ENCODE data around the gene GPR183. TPM values are rescaled to one million over a fixed set of nuclear protein-coding genes. Genes with fewer than 3 reads are reported as not detected.

The GPR183 gene
- polyA plus RNA-seq, 3 donors = 1.4 to 10.3 (median 9.8) TPM

DNA sequence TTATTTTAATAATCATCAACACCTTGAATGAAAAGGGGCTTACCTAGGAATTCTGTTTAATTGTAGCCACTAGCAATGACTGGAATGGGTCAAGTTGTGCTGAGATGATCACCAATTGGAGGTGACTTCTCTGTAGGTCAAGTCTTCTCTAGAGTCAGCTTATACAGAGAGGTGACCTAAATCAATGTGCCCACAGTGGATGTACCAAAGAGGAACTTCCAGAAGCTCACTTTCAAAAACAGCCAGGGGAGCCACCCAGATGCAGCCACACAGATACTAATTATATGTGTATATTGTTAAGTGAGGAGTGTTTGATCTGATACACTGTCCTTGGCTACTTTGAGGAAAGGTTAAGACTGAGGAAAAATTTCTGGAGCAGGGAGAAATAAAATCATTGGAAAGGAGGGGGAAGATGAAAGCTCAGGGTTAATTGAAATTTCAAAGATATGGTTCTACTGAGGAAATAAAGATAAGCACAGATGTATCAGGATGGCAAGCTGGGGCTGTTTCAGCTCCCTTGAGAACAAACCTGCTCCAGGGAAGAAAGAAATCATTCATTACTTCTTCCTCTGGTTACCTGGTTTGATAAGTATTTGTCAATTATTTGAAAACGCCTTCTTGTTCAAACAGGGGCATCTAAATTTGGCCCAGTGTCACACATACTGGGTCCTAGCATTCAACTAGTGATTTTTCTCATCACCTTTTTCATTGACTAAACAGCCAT, 5.1 kb downstream of the GPR183 start:
- 59 to 96% (median 94%) methylated on average over 1 of the region's 1 CpG for WGBS, 3 donors
- H3K27ac ChIP-seq (ENCODE audit: low read depth, low read length) = no peak overlapping the region

GRCh38 chr13:99301056-99301838, 6.0 kb downstream of the GPR183 start:
- WGBS, 3 donors = 88 to 92% (median 90%) methylated on average over 7 of the region's 7 CpGs
- no peak overlapping the region for H3K27ac ChIP-seq (ENCODE audit: low read depth, low read length)

- WGBS, 3 donors = 93 to 95% (median 94%) methylated on average over 4 of the region's 4 CpGs
- no peak overlapping the region for H3K27ac ChIP-seq (ENCODE audit: low read depth, low read length)
Observed at GRCh38 chr13:99299920-99300341, 7.3 kb downstream of the GPR183 start.

DNA sequence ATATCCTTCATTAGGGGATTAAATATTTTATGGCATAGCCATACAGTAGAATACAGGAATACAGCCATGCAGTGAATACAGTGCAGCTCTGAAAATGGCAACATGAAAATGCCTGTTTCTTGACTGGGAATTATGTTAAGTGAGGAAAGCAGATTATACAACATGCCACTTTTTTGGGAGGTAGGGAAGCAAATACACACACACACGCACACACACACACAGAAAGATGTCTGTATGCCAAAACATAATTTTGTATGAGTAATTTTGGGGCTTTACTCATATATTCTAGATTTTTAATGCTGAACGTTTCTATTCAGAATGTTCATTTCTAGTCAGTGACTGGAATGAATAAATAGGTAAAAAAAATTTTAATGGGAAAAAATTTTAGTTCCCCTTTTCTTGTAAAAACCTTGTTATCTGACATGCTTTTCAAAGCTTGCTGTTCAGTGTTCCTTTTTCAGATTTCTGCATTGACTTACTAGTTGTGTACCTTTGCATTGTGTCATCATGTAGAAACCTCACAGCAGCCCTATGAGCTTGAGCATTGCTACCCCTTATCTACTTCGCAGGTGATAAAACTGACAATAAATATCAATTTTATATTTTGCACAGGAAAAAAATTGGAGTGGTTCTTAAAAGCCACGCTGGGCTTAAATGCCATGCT, 7.8 kb downstream of the GPR183 start:
- 79 to 90% (median 85%) methylated on average over 4 of the region's 4 CpGs for WGBS, 3 donors
- H3K27ac ChIP-seq (ENCODE audit: low read depth, low read length) = no peak overlapping the region

DNA sequence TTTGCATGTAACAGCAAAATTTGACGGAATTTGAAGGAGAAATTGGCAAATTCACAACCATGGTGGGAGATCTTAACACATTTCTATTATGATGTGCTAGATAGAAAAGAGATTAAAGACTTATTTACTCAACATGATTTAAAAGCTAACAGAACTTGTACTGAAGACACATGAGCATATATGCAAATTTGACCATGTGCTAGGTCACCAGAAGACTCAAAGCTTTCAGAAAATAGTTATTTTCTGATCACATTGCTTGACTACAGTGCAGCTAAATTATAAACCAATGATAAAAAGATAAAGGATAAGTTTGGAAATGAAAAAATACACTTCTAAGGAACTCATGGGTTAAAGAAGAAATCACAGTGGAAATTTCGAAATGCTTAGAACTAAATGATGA, 9.1 kb downstream of the GPR183 start:
- H3K27ac ChIP-seq (ENCODE audit: low read depth, low read length) = no peak overlapping the region
- 75 to 92% (median 89%) methylated on average over 2 of the region's 2 CpGs for WGBS, 3 donors

DNA sequence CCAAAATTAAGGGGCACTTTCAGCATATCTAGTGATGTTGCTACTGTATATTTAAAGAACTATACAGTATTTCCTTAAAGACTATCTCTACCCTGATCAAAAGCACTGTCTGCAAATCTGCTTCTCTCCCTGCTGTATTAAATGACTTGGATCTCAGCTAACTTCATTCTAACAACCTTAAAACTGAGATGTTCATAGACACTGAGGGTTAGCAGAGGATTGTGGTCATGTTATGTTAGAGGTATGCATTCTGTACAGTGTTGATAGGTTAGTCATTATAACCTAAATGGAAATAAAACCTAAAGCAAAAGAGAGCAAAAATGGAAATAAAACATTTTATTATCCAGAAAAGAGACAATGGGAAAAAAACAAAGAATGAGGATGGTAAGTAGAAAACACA, 9.9 kb downstream of the GPR183 start:
- H3K27ac ChIP-seq (ENCODE audit: low read depth, low read length) = no peak overlapping the region

DNA sequence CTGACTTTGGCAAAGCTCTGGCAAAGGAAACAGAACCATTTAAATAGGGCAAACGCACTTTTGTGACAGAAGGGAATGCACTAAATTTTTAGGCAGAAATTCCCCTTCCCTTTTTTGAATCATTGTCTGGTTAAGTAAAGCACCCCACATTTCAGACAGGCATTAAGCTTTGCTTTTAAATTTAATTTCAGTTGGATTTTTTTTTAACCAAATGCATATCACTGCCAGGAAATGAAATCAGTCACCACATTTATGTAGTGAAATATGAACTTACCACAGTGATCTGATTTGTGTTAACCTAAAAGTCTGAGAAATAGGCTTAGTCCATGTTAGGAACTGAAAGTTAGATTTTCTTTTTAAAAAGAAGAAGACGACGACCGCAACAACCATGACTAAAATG, 10.8 kb downstream of the GPR183 start:
- WGBS, 3 donors = 75 to 86% (median 85%) methylated on average over 4 of the region's 4 CpGs
- no peak overlapping the region for H3K27ac ChIP-seq (ENCODE audit: low read depth, low read length)

- 90 to 93% (median 92%) methylated on average over 12 of the region's 12 CpGs for WGBS, 3 donors
- H3K27ac ChIP-seq (ENCODE audit: low read depth, low read length) = no peak overlapping the region
Observed at GRCh38 chr13:99295488-99296252, 11.5 kb downstream of the GPR183 start.

DNA sequence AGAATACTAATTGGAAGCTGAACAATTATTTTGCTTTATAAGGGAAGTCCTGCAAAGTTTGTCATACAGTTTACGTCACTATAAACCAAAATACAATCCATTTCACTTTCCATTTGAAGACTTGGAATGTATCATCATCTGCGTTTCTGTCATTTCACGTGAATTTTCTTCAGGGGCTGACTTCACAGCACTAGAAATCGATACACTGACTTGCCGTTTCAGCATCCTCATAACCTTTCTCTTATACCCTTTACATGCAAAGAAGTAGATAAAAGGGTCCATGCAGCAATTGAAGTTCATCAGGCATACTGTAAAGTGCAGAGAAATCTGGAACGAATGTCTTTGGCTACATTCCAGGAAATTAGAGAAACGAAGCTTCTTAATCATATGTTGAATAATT, 12.2 kb downstream of the GPR183 start:
- H3K27ac ChIP-seq (ENCODE audit: low read depth, low read length) = no peak overlapping the region
- 81 to 87% (median 82%) methylated on average over 7 of the region's 7 CpGs for WGBS, 3 donors

DNA sequence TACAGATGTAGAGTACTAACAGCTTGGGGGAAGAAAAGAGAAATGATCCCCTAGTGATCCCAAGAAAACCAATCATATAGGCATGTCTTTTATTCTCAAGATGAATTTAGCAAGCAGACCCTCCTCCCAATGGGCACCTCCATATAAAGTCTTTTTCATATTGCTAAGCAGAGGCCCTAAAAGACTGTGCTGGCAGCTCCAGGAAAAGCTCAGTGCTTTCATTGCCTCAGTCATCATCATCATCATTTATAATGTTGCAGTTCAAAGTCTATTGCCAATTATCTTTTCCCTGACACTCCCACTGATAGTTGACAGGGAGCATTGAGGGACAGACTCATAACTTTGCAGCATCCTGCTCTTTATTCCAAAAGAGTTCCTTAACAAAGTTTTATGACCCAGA, 13.0 kb downstream of the GPR183 start:
- H3K27ac ChIP-seq (ENCODE audit: low read depth, low read length) = no peak overlapping the region

DNA sequence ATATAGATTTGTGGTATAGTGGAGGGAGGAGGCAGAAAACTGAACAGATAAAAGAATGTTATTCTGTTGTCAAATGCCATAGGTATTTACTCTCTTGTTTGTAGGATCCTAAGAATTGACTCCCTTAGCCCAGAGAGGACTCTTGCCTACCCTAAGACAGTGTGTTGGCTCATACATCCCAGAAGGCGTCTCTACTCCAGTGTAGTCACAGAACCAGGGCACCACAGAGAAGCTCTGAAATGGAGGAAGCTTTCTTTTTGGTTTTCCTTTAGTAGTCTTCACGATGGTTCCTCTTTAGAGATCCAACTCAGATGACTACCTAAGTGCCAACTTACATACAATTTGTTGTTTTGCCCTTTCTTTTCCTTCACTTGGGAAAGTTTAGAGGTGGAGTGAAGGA, 14.0 kb downstream of the GPR183 start:
- H3K27ac ChIP-seq (ENCODE audit: low read depth, low read length) = no peak overlapping the region
- WGBS, 3 donors = 51 to 91% (median 71%) methylated on average over 2 of the region's 2 CpGs

GRCh38 chr13:99290894-99291293, 16.3 kb downstream of the GPR183 start:
- WGBS, 3 donors = 79 to 85% (median 83%) methylated on average over 3 of the region's 3 CpGs
- no peak overlapping the region for H3K27ac ChIP-seq (ENCODE audit: low read depth, low read length)

DNA sequence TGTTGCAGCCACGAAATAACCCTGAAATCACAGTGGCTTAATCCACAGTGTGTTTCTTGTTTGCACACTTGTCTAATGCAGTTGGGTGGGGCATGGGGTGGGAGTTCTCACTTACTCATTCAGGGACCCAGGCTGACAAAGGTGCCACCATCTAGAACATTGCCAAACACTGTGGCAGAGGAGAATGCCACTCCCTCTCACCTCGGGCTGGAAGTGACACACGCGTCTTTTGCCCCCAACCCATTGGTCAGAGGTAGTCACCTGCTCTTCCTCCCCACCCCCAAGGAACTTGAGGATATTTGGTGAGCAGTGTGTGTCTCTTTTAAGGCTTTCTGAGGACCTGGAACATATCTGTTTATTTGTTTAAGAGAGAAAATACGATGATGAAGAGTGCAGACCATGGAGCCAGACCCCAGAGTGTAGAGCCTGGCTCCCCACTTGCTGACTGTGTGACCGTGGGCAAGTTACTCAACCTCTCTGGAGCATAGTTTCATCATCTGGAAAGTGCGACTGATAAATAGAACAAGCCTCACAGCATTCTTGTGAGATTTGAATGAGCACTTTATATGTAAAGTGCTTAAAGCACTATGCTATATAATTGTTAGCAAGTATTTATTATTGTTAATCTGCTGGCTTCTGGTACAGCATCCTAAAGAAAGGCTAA, 17.4 kb downstream of the GPR183 start:
- H3K27ac ChIP-seq (ENCODE audit: low read depth, low read length) = no peak overlapping the region
- 82 to 87% (median 82%) methylated on average over 7 of the region's 7 CpGs for WGBS, 3 donors

DNA sequence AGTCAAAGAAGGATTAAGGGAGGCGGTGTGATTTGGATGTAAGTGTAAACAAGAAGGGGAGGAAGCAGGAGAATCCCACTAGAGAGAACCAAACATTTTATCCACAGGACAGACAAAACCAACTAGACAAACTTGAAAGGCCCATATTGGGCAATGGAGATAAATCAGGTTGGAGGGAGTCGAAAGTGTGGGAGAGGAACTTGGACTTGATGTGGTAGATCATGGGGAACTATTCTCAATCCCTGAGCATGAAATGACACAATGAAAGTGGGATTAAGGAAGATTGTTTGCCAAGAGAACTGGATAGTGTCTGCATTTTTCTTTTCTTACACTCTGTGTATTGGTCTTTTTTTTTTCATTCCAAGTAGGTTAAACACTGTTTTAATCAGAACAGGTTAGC, 17.9 kb downstream of the GPR183 start:
- WGBS, 3 donors = 62 to 92% (median 68%) methylated on average over 2 of the region's 2 CpGs
- H3K27ac ChIP-seq (ENCODE audit: low read depth, low read length) = no peak overlapping the region

- no peak overlapping the region for H3K27ac ChIP-seq (ENCODE audit: low read depth, low read length)
- 46 to 80% (median 57%) methylated on average over 2 of the region's 2 CpGs for WGBS, 3 donors
Observed at GRCh38 chr13:99288089-99288488, 19.1 kb downstream of the GPR183 start.

DNA sequence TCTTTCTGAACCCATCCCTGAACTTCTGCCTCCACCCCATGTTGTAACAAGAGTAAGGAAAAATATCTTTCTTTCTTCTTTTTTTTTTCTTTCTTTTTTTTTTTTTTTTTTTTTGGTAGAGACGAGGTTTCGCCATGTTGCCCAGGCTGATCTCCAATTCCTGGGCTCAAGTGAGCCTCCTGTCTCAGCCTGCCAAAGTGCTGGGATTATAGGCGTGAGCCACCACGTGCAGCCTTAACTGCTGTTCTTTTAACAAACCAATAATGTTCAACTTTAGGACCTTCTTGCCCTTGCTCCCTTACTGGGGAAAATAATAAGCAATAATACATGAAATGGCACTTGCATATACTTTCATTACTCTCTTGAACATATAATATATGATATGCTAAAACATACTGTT, 19.6 kb downstream of the GPR183 start:
- H3K27ac ChIP-seq (ENCODE audit: low read depth, low read length) = no peak overlapping the region

DNA sequence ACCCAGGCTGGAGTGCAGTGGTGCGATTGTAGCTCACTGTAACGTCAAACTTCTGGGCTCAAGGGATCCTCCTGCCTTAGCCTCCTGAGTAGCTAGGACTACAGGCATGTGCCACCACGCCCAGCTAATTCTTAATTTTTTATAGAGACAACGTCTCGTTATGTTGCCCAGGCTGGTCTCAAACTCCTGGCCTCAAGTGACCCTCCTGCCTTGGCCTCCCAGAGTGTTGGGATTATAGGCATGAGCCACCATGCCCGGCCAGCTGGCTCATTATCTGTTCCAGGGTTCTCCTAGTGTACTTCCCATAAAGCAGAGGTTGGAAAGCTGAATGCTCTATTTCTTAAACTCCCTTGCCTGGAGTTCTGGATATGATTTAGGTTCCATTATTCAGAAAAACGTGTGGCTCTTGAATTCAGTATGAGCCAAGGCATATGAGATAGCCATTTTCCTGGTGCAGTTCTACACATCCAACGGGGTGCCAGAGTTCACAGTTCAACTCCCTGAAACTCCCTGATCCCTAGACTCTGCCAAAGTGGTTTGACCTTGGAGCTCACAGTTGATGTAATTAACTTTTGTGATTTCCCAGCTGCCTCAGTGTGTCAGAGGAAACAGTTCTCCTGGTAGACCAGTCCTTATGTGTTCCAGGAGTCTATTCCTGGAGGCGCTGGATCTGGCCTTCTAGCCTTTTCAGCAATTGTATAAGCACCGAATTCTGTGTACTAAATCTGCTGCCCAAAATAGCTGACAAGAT, 21.6 kb downstream of the GPR183 start:
- WGBS, 3 donors = 64 to 73% (median 68%) methylated on average over 10 of the region's 10 CpGs
- H3K27ac ChIP-seq (ENCODE audit: low read depth, low read length) = no peak overlapping the region

More for the DNA sequence above, 19.6 kb downstream of the GPR183 start:
- 69 to 95% (median 80%) methylated on average over 4 of the region's 4 CpGs for WGBS, 3 donors

Data from adipose tissue (tissue), 3 donors.